Caco-2 (cell line): Measurements from ENCODE around the gene TXNDC15. TPM values are rescaled to one million over a fixed set of nuclear protein-coding genes. Genes with fewer than 3 reads are reported as not detected.

Experiments used
- BruUV-seq: library from RNA; stranded (reverse); fragments of 400-500 nt; replicated peaks from 2 replicates; lab custom pipeline; 2021; lab: Mats Ljungman, UMichigan
- CTCF ChIA-PET: fragments of 300-600 bp; sonication (Branson Sonifier 250); formaldehyde crosslinking; loops from one replicate; lab custom pipeline; 2022; ENCODE audit warnings: antibody characterized with exemption; lab: Charles Lee
- POLR2A ChIA-PET: fragments of 300-600 bp; sonication (Branson Sonifier 250); formaldehyde crosslinking; loops from one replicate; lab custom pipeline; 2022; ENCODE audit warnings: antibody characterized with exemption; lab: Charles Lee
- DNase-seq, 2 experiments: peaks; one replicate each; pipeline versions ENCODE4 v3.0.0 to v3.0.0-alpha.2; 2020 to 2022
- H3K27me3 ChIP-seq: replicated peaks from 2 replicates; pipeline ENCODE4 v1.6.0; 2011; ENCODE audit warnings: low read length; ENCODE audit not compliant: control insufficient read depth, insufficient read depth
- H3K36me3 ChIP-seq: 2 replicates; pipeline ENCODE4 v1.5.1; 2011; ENCODE audit warnings: low read length; ENCODE audit not compliant: control insufficient read depth, insufficient read depth
- H3K4me1 ChIP-seq: fragments of 250-450 bp; sonication (Bioruptor Pico); 2 replicates; pipeline ENCODE4 v1.5.1; 2020; ENCODE audit warnings: mild to moderate bottlenecking
- H3K4me3 ChIP-seq: 2 replicates; pipeline ENCODE4 v1.5.1; 2011; ENCODE audit warnings: low read depth, mild to moderate bottlenecking, control low read depth, low read length
- H3K9me3 ChIP-seq: fragments of 250-450 bp; sonication (Bioruptor Pico); 2 replicates; pipeline ENCODE4 v1.5.1; 2020; ENCODE audit warnings: mild to moderate bottlenecking, moderate library complexity
- H3K27ac Mint-ChIP-seq: one replicate; pipeline ENCODE4 v1.8.0; 2022; ENCODE audit warnings: mixed read lengths; ENCODE audit not compliant: unreplicated experiment
- H3K27me3 Mint-ChIP-seq: one replicate; pipeline ENCODE4 v1.8.0; 2022; ENCODE audit warnings: mixed read lengths; ENCODE audit not compliant: insufficient read depth, unreplicated experiment
- H3K36me3 Mint-ChIP-seq: one replicate; pipeline ENCODE4 v1.8.0; 2022; ENCODE audit warnings: mild to moderate bottlenecking, mixed read lengths; ENCODE audit not compliant: insufficient read depth, unreplicated experiment
- H3K4me1 Mint-ChIP-seq: one replicate; pipeline ENCODE4 v1.8.0; 2022; ENCODE audit warnings: low read depth, mixed read lengths; ENCODE audit not compliant: unreplicated experiment
- H3K4me3 Mint-ChIP-seq: one replicate; pipeline ENCODE4 v1.8.0; 2022; ENCODE audit warnings: mild to moderate bottlenecking, moderate library complexity, mixed read lengths; ENCODE audit not compliant: unreplicated experiment
- H3K9me3 Mint-ChIP-seq: one replicate; pipeline ENCODE4 v1.8.0; 2022; ENCODE audit warnings: mixed read lengths; ENCODE audit not compliant: unreplicated experiment
- intact Hi-C: fragments of 100-400 bp; cut with micrococcal nuclease; formaldehyde crosslinking; loops from one replicate; pipeline ENCODE4 v1.10.0; 2022; ENCODE audit not compliant: unreplicated experiment
- total RNA-seq: library from RNA; stranded (reverse); gene quantifications from 2 replicates; pipeline ENCODE4 v1.2.3, GENCODE V29; 2022
- TF ChIP-seq, protein P1 (sequence below), 2 experiments: fragments of 200-600 bp in 1 of 2; IDR thresholded peaks; 1 replicate in 1 of 2; 2 replicates in 1 of 2; pipeline versions ENCODE4 v1.5.1 to v1.8.0; 2011 to 2022; ENCODE audit warnings: antibody characterized with exemption in 1 of 2, control low read depth in 1 of 2, inconsistent platforms in 1 of 2, low read depth in 1 of 2, low read length in 1 of 2, mild to moderate bottlenecking in 1 of 2, moderate library complexity in 1 of 2; ENCODE audit not compliant: insufficient read depth in 1 of 2, severe bottlenecking in 1 of 2, unreplicated experiment in 1 of 2

Gene TXNDC15
- total RNA-seq, 1 experiment from 2014 or later = 39.6 TPM

DNA sequence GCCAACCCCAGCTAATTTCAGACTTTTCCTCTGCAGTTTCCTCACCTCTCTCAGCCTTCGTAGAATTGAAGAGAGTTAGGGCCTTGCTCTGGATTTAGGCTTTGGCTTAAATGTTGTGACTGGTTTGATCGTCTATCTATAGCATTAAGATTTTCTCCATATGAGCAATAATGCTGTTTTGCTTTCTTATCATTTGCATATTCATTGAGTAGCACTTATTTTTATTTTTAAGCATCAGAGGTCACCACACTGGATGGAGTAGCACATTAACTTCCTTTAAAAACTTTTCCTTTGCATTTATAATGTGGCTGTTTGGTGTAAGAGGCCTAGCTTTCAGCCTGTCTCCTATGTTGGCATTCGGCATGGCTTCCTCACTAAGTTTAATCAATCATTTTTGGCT, 18.1 kb downstream of the TXNDC15 start:
- Mint-ChIP-seq H3K4me1 (no peaks in the 10 kb centered on the region), H3K9me3 (no peaks in the 10 kb centered on the region), H3K36me3 (peaks cover 9% of the 10 kb centered on the region), H3K27ac (no peak overlapping the region), H3K4me3 (no peak overlapping the region), H3K27me3 (no peaks in the 10 kb centered on the region)
- no peaks in the 10 kb centered on the region for H3K4me1 ChIP-seq
- intact Hi-C loops = no loop called here
- no peaks in the 10 kb centered on the region for H3K27me3 ChIP-seq
- CTCF ChIA-PET = no interaction called here
- TF ChIP-seq, protein P1, sequence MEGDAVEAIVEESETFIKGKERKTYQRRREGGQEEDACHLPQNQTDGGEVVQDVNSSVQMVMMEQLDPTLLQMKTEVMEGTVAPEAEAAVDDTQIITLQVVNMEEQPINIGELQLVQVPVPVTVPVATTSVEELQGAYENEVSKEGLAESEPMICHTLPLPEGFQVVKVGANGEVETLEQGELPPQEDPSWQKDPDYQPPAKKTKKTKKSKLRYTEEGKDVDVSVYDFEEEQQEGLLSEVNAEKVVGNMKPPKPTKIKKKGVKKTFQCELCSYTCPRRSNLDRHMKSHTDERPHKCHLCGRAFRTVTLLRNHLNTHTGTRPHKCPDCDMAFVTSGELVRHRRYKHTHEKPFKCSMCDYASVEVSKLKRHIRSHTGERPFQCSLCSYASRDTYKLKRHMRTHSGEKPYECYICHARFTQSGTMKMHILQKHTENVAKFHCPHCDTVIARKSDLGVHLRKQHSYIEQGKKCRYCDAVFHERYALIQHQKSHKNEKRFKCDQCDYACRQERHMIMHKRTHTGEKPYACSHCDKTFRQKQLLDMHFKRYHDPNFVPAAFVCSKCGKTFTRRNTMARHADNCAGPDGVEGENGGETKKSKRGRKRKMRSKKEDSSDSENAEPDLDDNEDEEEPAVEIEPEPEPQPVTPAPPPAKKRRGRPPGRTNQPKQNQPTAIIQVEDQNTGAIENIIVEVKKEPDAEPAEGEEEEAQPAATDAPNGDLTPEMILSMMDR (IDR thresholded peaks at IDR 0.05; ENCODE audit: insufficient read depth in 1 of 2, low read depth in 1 of 2, low read length in 1 of 2, severe bottlenecking in 1 of 2, unreplicated experiment in 1 of 2) = no peak
- DNase-seq = no peak
- no peak overlapping the region for H3K4me3 ChIP-seq
- no TSS peak for BruUV-seq
- no peaks in the 10 kb centered on the region for H3K9me3 ChIP-seq
- POLR2A ChIA-PET = interaction anchor here (1.1 kb wide), 1 partner anchor 134 kb away, joined by 5 read pairs; the partner anchor contains the start of gene DDX46
- no peaks in the 10 kb centered on the region; the same call in 1 of the 2 replicates for H3K36me3 ChIP-seq

DNA sequence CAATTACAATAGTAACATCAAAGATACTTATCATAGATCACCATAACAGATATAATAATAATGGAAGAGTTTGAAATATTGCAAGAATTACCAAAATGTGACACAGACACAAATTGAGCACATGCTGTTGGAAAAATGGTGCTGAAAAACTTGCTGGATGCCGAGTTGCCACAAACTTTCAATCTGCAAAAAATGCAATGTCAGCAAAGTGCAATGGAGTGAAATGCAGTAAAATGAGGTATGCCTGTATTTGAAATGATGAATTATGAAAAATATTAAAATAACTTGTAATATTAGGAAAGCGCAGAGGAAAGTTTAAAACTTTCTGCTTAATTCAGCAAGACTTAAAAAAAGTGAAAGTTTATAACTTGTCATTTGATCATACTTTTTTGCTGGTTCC, 18.8 kb downstream of the TXNDC15 start:
- CTCF ChIA-PET = no interaction called here
- BruUV-seq = no TSS peak
- Histone ChIP-seq H3K36me3 (no peaks in the 10 kb centered on the region; the same call in 1 of the 2 replicates), H3K4me1 (no peaks in the 10 kb centered on the region), H3K9me3 (no peaks in the 10 kb centered on the region), H3K4me3 (no peak overlapping the region), H3K27me3 (no peaks in the 10 kb centered on the region)
- Mint-ChIP-seq H3K4me1 (no peaks in the 10 kb centered on the region), H3K9me3 (no peaks in the 10 kb centered on the region), H3K4me3 (no peak overlapping the region), H3K36me3 (peaks cover 4% of the 10 kb centered on the region), H3K27ac (no peak overlapping the region), H3K27me3 (no peaks in the 10 kb centered on the region)
- TF ChIP-seq, protein P1 (IDR thresholded peaks at IDR 0.05; ENCODE audit: insufficient read depth in 1 of 2, low read depth in 1 of 2, low read length in 1 of 2, severe bottlenecking in 1 of 2, unreplicated experiment in 1 of 2) = no peak
- intact Hi-C loops = no loop called here
- no peak for DNase-seq
- POLR2A ChIA-PET = no interaction called here

DNA sequence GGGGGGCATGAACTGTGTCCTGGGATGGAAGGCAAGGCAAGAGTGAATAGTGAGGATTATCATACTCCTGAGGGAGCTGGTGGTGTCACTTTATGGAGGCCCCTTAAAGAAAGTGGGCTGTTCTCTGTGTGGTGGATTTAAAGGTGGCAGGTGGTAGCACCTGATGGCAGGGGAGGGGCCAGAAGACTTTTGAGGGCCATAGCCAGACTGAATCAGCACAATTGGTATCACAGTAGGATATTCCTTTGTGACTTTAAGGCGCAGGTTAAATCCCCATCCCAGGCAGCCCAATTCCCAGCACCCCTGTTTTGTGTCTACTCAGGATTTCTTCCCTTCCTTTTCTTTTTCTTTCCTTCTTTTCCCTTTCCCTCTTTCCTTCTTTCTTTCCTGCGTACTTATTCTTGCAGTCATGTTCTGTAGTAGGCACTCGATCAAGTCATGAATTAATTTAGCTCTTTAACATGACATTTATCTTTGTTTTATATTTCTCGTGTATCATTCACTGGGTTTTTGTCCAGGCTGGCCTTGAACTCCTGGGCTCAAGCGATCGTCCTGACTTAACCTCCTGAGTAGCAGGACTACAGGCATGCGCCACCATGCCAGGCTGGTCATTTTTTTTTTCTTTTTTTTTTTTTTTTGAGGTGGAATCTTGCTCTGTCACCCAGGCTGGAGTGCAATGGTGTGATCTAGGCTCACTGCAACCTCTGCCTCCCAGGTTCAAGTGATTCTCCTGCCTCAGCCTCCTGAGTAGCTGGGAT, 19.8 kb downstream of the TXNDC15 start:
- Mint-ChIP-seq H3K27me3 (no peaks in the 10 kb centered on the region), H3K4me1 (no peaks in the 10 kb centered on the region), H3K36me3 (peaks cover 4% of the 10 kb centered on the region), H3K9me3 (no peaks in the 10 kb centered on the region), H3K4me3 (no peak overlapping the region), H3K27ac (no peak overlapping the region)
- H3K36me3 ChIP-seq = no peaks in the 10 kb centered on the region; the same call in 1 of the 2 replicates
- BruUV-seq = no TSS peak
- H3K4me1 ChIP-seq = no peaks in the 10 kb centered on the region
- TF ChIP-seq, protein P1 (IDR thresholded peaks at IDR 0.05; ENCODE audit: insufficient read depth in 1 of 2, low read depth in 1 of 2, low read length in 1 of 2, severe bottlenecking in 1 of 2, unreplicated experiment in 1 of 2) = no peak
- H3K27me3 ChIP-seq = no peaks in the 10 kb centered on the region
- ChIA-PET POLR2A (no interaction called here), CTCF (no interaction called here)
- intact Hi-C loops = no loop called here
- no peaks in the 10 kb centered on the region for H3K9me3 ChIP-seq
- DNase-seq = no peak
- no peak overlapping the region for H3K4me3 ChIP-seq
